Lung (tissue), 12 donors: ENCODE results near the gene ARHGDIG. TPM values are rescaled to one million over a fixed set of nuclear protein-coding genes. Genes with fewer than 3 reads are reported as not detected.

Experiments used
- ATAC-seq: fragments of 200-7000 bp; cut with Tn5 transposase; one replicate; pipeline ENCODE4 v1.9.1; 2020; ENCODE audit warnings: moderate number of reproducible peaks; ENCODE audit not compliant: insufficient read depth, low FRiP score
- DNase-seq, 3 donors: peaks; one replicate each; pipeline ENCODE4 v3.0.0-alpha.2; 2013 to 2017
- H3K27ac ChIP-seq, 2 donors: one replicate each; pipeline ENCODE4 v1.5.1; 2013; ENCODE audit warnings: mild to moderate bottlenecking in 2 of 2, moderate library complexity in 2 of 2, control low read depth in 1 of 2, inconsistent platforms in 1 of 2, low read depth in 1 of 2, low read length in 1 of 2
- H3K27me3 ChIP-seq, 3 donors: one replicate each; pipeline ENCODE4 v1.5.1; 2013; ENCODE audit warnings: low read length in 2 of 3; ENCODE audit not compliant: control insufficient read depth in 3 of 3, insufficient read depth in 3 of 3
- H3K36me3 ChIP-seq, 4 donors: one replicate each; pipeline ENCODE4 v1.5.1; 2013; ENCODE audit warnings: low read length in 4 of 4, mild to moderate bottlenecking in 1 of 4, moderate library complexity in 1 of 4; ENCODE audit not compliant: control insufficient read depth in 4 of 4, insufficient read depth in 4 of 4
- H3K4me1 ChIP-seq, 5 donors: one replicate each; pipeline ENCODE4 v1.5.1; 2013; ENCODE audit warnings: low read length in 5 of 5, mild to moderate bottlenecking in 2 of 5, moderate library complexity in 1 of 5; ENCODE audit not compliant: control insufficient read depth in 5 of 5, insufficient read depth in 5 of 5
- H3K4me3 ChIP-seq: one replicate; pipeline ENCODE4 v1.5.1; 2013; ENCODE audit warnings: mild to moderate bottlenecking, control low read depth, moderate library complexity
- H3K9ac ChIP-seq, 2 donors: one replicate each; pipeline ENCODE4 v1.5.1; 2013; ENCODE audit warnings: low read length in 2 of 2, control low read depth in 1 of 2; ENCODE audit not compliant: insufficient read depth in 1 of 2
- H3K9me3 ChIP-seq, 4 donors: one replicate each; pipeline ENCODE4 v1.5.1; 2013; ENCODE audit warnings: low read length in 3 of 4, mild to moderate bottlenecking in 1 of 4, moderate library complexity in 1 of 4; ENCODE audit not compliant: control insufficient read depth in 4 of 4, insufficient read depth in 3 of 4
- WGBS, 2 donors: extraction: QIAGEN DNeasy Blood & Tissue Kit; methylation state at CpG; one replicate each; pipeline ENCODE4 v1.1.7; 2013; 5-methylcytosine and 5-hydroxymethylcytosine counted together
- polyA plus RNA-seq, 2 donors: library from polyadenylated mRNA; stranded (reverse); fragments of 200-250 nt; gene quantifications; one replicate each; pipeline ENCODE4 v1.2.1, GENCODE V29; 2013
- total RNA-seq, 2 donors: library from RNA; depleted of rRNA in 1 of 2; stranded (reverse); fragments of >200 nt in 1 of 2; gene quantifications; one replicate each; pipeline ENCODE4 v1.2.1, GENCODE V29; 2014 to 2021
- TF ChIP-seq, protein P1 (sequence below): IDR thresholded peaks from 2 replicates; pipeline ENCODE4 v1.5.1; 2012; ENCODE audit warnings: mild to moderate bottlenecking; ENCODE audit errors: control extremely low read depth, extremely low read depth
- donor health status: control.
- donor health status: control.
- donor health status: Bipolar disorder and iron deficiency.
- donor health status: healthy.
- donor health status: DM: yes; HTN: yes; CAD: no.

ARHGDIG gene
- total and polyA plus RNA-seq, 4 donors = 0.07 to 0.58 (median 0.26) TPM; not detected in 1

- TF ChIP-seq, protein P1, sequence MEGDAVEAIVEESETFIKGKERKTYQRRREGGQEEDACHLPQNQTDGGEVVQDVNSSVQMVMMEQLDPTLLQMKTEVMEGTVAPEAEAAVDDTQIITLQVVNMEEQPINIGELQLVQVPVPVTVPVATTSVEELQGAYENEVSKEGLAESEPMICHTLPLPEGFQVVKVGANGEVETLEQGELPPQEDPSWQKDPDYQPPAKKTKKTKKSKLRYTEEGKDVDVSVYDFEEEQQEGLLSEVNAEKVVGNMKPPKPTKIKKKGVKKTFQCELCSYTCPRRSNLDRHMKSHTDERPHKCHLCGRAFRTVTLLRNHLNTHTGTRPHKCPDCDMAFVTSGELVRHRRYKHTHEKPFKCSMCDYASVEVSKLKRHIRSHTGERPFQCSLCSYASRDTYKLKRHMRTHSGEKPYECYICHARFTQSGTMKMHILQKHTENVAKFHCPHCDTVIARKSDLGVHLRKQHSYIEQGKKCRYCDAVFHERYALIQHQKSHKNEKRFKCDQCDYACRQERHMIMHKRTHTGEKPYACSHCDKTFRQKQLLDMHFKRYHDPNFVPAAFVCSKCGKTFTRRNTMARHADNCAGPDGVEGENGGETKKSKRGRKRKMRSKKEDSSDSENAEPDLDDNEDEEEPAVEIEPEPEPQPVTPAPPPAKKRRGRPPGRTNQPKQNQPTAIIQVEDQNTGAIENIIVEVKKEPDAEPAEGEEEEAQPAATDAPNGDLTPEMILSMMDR = no peak
- peaks cover 0 to 37% (median 7%) of the 10 kb centered on the region in 4 donors for H3K36me3 ChIP-seq
These were observed 27.4 kb downstream of the ARHGDIG start for GRCh38 chr16:307691-308312.

GRCh38 chr16:309476-309875 is 29.1 kb downstream of the ARHGDIG start:
- TF ChIP-seq, protein P1 = no peak
- Histone ChIP-seq H3K9ac (no peak overlapping the region), H3K9me3 (peaks cover 0 to 1% (median 0%) of the 10 kb centered on the region in 4 donors), H3K27me3 (no peaks in the 10 kb centered on the region), H3K36me3 (peaks cover 0 to 39% (median 16%) of the 10 kb centered on the region in 4 donors), H3K4me3 (no peak overlapping the region), H3K4me1 (no peaks in the 10 kb centered on the region), H3K27ac (no peak overlapping the region)
- DNase-seq = no peak
- WGBS, 2 donors = 72 to 86% methylated on average over 7 of the region's 7 CpGs
- ATAC-seq = no peak

More at GRCh38 chr16:307691-308312, 27.4 kb downstream of the ARHGDIG start:
- no peak overlapping the region for H3K9ac ChIP-seq
- H3K27me3 ChIP-seq = no peaks in the 10 kb centered on the region
- peaks cover 0 to 1% (median 0%) of the 10 kb centered on the region in 4 donors for H3K9me3 ChIP-seq
- H3K4me1 ChIP-seq = no peaks in the 10 kb centered on the region
- no peak overlapping the region for H3K27ac ChIP-seq
- 81 to 87% methylated on average over 21 of the region's 21 CpGs for WGBS, 2 donors
- H3K4me3 ChIP-seq = no peak overlapping the region
- ATAC-seq (no peak), DNase-seq (no peak)

DNA sequence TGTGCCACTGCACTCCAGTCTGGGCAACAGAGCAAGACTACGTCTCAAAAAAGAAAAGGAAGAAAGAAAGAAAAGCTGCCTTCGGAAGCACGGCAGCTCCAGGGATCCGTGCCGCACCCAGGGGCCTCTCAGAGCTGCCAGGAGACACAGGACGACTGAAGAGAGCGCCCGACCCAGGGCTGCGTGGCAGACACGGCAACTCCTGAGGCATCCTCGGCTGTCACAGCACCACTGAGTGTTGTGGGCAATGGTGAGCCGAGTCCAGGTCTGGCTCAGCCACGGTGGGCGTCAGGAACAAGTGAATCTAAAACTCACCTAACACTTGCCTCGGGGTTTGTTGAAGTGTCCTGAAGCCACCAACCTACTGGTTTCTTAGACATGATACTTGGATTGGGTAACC is 31.3 kb downstream of the ARHGDIG start:
- TF ChIP-seq, protein P1 = no peak
- H3K9me3 ChIP-seq = peaks cover 0 to 1% (median 0%) of the 10 kb centered on the region in 4 donors
- no peak overlapping the region for H3K4me3 ChIP-seq
- H3K4me1 ChIP-seq = no peaks in the 10 kb centered on the region
- no peaks in the 10 kb centered on the region for H3K27me3 ChIP-seq
- no peak for DNase-seq
- no peak for ATAC-seq
- H3K9ac ChIP-seq = no peak overlapping the region
- H3K27ac ChIP-seq = no peak overlapping the region
- peaks cover 0 to 40% (median 16%) of the 10 kb centered on the region in 4 donors for H3K36me3 ChIP-seq
- WGBS, 2 donors = 96 to 97% methylated on average over 15 of the region's 15 CpGs
